Measurements from ENCODE around the gene SIGLEC7.

- TF ChIP-seq POLR2A (IDR thresholded peaks at IDR 0.05) (no peak), CTCF (IDR thresholded peaks at IDR 0.05) (no peak)
These were observed 21.2 kb downstream of the SIGLEC7 start for GRCh38 chr19:51163257-51163656.
